Occipital lobe (tissue), 2 donors: Measurements from ENCODE around the gene PARP16. TPM values are rescaled to one million over a fixed set of nuclear protein-coding genes. Genes with fewer than 3 reads are reported as not detected.

Experiments used
- DNase-seq: peaks from one replicate; lab custom pipeline; 2025; lab: John Stamatoyannopoulos, UW
- total RNA-seq: library from RNA; depleted of rRNA; stranded (reverse); fragments of >200 nt; gene quantifications from one replicate; pipeline ENCODE4 v1.2.3, GENCODE V29; 2014

PARP16 gene, protein sequence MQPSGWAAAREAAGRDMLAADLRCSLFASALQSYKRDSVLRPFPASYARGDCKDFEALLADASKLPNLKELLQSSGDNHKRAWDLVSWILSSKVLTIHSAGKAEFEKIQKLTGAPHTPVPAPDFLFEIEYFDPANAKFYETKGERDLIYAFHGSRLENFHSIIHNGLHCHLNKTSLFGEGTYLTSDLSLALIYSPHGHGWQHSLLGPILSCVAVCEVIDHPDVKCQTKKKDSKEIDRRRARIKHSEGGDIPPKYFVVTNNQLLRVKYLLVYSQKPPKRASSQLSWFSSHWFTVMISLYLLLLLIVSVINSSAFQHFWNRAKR
- total RNA-seq, result 7.3 TPM

DNA sequence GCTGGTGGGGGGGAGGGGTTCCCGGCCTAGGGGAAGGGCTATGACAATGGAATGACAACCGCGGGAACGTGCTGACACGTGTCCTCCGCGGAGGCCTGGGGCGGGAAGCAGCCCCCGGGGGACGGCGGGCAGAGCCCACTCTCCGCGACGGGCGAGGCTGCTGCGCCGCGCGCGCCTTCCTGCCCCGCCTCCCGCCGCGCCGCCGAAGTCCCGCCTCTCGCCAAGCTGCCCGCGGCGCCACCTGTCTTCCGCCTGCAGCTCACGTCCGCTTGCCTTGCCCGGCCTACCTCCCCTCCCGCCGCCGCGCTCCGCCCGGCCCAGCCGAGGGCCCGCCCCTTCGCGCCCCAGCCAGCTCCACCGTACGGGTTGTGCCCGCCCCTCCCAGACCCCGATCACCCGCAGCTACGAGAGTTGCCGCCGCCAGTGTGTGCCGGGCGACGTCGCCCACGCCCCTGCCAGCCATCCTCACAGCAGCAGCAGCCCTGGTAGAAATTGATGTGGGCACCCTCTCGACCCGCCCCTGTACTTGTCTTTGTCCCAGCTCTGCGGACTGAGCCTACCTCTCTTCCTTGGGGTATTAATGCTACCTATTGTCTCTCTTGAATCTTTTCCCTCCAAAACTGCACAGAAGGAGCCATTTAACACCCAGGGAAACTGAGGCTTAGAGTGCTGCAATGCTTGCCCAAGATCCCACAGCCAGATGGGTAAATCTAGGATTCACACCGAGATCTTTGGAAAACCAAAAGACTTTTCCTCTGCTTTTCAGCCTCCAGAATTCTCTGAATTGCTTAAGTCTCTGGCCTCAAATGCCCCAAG lies at the start of gene PARP16:
Gene PARP16, minus strand, starts transcription at position 180 of the 816 bp plus-strand sequence. CDS start 457 bp downstream, outside the sequence.
- DNase-seq, result peak; percentile 86

DNA sequence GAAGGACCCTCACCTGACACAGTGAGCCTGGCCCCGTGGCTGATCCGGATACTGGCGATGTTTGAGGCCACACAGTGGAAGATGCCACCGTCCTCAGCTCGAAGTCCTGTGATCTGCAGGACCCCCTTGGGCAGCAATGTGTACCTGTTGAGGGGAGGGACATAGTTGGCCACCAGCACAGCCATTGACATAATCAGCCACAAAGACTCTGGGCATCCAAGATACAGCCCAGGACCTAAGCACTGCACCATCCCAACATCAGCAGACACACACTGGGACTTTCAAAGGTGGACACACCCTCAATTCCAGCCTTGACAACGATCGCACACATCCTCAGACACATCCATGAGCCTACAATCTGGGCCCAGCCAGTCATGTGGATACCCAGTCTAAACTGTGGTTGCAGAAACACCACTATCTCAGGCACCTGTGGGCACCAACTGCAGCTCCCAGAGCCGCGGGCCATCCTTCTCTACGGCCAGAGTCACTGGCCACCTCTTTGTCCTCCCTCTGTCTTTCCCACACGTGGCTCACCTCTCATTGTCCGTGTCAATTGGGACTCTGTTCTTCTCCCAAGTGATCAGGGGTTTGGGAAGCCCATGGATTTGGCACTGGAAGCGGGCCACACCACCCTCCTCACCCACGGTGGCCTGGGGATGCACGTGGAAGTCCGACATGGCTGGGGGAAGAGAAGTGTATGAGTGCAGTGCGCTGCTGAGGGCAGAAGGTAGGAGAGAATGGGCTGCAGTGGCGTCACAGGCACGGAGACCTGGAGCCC lies 48.8 kb upstream of the PARP16 start:
- no peak for DNase-seq

DNA sequence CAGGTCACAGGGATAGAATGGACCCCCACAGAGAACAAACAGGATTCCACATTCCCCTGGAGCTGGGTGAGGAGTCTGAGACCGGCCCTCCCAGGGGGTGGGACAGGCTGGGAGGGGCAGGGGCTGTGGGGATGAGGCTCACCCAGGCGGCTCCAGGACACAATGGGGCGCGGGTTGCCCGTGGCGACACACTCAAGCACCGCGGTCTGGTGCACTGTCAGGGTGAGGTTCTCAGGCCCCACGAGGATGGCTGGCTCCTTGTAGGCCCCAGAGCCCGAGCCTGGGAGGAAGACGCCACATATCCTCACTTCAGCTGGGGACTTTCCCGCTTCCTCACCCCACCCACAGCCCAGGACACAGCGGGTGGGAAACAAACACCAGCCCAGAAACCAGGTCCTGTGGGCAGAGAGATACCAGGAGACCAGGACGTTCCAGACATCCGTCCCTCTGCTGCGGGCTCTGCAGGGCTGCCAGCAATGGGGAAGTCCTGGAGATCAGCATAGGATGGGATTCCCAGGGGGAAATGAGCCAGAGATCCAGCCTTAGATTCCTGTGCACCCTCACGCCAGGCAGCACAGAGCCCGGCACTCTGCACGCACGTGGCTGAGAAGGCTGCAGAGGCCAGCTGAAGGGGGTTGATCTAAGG lies 48.0 kb upstream of the PARP16 start:
- DNase-seq, result no peak

DNA sequence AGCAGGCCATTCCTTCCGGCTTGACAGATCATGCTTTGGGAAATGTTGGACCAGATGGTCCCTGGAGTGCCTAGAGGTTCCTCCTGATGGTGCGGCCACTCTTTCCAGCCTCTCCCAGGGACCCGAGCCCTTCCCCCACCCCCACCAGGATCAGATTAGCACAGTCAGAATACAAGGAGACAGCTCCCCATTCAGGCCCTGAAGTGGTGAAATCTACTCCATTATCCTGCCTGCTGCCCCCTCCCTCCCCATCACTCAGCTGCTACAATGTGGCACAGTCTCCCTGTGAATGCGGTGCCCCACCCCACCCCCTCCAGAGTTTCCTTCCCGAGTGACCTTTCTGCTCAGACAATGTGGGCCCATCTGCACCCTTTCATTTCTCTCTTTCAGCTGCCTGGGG lies 47.2 kb upstream of the PARP16 start:
- DNase-seq, result no peak

DNA sequence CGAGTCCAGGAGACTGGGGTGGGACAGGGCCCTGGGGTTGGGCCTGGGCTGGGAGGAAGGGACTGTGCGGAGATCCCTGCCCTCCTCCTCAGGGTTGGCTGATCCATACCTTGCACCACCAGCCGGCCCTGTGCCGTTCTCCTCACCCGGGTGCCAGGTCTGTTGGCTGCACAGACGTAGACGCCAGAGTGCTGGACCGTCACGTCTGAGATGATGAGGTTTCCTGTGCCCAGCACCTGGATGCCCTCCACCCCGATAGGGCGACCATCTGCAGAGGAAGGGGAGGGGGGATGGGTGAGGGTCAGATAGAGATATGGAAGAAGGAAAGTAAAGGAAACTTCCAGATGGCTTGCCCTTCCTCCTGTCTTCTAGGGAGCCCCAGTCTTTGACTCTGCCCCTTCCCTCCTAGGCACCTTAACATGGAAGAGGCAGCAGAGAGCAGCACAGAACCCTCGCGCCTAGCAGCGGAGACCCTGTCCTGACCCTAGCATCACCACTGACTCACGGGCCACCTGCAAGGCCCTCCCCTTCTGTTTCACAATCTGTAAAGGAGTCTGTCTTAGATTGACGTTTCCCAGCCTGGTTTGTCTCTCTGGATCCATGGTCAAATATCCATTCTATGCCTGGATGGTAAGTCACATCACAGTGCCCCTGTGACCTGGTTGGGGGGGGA lies 46.6 kb upstream of the PARP16 start:
- no peak for DNase-seq

DNA sequence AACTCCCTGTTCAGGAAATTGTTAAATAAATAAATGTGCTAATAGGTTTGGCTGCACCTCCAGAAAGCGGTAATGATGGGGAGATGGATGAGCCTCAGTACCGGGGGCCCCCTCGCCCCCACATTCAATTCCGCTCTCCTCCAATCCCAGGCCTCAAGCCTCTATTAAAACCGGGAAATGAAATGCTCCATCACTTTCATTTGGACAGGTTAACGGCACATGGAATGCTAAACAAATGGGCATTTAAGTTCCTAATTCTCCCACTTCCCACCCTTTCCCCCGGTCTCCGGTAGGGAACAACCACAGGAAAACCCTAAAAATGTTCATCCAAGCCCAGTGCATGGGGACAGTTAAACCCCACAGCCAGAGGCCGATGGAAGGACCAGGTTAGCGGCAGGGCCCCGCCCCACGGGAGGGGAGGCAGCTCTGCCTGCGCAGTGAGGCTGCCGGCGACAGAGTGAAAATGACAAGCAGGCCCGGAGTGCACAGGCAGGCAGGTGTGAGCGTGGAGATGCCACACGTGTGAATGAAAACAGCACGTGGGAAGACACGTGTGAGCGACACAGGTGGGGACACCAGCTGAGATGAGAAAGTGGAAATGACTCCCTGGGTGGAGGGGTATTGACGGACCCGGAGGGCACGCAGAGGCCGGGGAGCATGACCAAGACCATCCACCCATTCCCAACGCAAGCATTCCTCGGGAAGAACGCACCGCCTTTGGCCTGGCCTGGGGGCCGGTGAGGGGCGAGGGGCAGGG lies 45.9 kb upstream of the PARP16 start:
- no peak for DNase-seq

DNA sequence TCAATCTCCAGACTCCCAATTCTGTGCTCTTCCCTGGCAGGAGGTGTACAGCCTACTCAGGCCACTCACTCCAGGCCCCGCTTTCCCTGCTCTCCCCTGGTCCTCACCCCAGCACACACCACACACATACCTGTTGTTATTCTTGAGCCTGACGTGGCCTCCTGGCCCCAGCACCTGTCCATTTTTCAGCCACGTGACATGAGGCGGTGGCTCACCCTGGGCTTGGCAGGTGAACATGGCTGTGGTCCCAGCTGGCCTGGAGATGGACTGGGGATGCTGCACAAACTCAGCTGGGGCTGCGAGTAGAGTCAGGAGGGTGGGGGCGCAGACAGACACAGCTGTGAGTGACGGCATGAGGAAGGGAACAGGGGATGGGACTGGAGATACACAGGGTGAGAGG lies 45.1 kb upstream of the PARP16 start:
- no peak for DNase-seq

DNA sequence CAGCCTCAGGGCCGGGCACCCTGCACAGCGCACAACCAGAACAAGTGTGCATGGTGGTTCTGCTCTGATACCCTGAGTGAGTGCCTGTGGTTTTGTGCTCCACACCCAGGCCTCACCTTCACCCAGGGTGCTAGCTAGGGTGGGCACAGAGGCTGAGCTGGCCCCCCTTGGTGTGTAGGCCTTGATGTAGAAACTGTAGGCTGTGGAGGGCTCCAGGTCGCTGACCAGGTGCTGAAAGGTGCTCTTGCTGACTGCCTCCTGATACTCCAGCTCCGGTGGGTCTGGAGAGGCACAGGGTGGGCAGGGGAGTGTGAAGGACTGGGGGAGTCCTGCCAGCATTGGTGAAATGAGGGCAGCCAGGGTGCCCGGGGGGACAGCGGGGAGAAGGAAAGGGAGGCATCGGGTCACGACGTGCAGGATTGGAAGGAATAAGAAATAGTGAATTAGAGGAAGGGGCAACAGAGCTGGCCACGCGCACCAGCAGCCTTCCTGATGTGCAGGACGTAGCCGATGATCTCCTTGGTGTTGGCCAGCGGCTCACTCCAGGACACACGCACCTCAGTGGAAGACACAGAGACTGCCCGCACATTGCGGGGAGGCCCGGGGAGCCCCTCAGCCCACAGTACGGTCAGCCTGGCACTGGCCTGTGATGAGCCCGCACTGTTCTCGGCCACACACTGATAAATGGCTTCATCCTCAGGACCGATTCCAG lies 44.4 kb upstream of the PARP16 start:
- DNase-seq, result no peak

DNA sequence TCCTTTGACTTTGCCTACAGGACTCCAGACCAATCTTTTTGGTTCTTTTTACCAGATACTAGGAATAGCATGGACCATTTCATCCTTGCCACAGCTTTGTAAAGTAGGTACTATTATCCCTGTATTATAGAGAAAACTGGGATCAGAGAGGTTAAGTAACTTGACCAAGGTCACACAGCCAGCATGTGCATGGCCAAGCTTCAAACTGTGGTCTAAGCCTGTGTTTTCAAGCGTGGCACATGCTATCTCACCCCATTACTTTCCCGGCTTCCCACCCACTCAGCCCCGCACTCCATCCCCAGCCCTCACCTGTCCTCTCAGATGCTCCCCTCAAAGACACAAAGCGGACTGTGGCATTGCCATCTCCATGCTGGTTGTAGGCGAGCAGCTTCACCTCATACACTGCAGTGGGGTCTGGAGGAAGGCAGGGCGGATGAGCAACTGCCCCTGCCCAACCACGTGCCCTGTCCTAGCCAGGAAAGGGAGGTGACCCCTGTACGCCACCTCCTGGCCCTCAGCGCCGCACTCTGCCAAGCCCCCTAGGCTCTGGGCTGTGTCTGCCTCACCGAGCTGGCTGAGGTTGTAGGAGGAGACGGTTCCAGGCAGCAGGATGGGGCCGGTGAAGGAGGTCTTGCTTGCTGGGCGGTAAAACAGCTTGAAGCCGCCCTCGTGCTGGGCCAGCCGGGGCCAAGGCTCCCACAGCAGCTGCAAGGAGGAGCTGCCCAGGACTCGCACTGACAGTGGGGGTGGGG lies 43.5 kb upstream of the PARP16 start:
- DNase-seq, result no peak

DNA sequence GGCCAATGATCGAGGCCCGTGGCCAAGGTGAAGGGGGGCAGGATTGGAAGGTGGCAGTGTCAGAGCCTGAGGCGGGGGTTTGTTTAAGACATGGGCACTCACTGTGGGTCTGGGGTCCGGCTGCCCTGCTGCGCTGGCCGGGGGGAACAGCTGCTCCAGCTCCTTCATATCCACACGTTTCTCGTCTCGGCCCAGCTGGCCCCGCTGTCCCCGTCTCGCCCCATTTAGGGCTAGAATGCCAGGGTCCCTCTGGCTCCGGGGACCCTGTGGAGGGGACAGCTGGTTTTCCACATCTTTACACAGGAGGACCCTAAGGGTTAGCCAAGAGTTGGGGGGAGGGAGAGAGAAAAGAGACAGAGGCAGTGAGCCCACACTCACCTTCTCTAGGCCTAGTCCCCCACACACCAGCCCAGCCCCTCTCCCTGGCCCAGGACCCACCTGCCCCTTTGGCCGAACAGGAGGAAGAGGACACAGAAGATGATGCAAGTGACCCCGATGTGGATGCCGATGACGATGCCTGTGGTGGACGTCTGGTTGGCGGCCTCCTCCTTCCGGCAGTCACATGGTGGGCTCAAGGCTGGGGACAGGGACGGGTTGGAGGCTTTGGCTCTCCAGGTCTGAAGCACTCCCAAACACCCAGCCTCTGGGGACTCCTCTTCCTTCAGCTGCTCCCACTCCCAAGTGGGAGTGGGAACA lies 42.8 kb upstream of the PARP16 start:
- DNase-seq, result no peak

DNA sequence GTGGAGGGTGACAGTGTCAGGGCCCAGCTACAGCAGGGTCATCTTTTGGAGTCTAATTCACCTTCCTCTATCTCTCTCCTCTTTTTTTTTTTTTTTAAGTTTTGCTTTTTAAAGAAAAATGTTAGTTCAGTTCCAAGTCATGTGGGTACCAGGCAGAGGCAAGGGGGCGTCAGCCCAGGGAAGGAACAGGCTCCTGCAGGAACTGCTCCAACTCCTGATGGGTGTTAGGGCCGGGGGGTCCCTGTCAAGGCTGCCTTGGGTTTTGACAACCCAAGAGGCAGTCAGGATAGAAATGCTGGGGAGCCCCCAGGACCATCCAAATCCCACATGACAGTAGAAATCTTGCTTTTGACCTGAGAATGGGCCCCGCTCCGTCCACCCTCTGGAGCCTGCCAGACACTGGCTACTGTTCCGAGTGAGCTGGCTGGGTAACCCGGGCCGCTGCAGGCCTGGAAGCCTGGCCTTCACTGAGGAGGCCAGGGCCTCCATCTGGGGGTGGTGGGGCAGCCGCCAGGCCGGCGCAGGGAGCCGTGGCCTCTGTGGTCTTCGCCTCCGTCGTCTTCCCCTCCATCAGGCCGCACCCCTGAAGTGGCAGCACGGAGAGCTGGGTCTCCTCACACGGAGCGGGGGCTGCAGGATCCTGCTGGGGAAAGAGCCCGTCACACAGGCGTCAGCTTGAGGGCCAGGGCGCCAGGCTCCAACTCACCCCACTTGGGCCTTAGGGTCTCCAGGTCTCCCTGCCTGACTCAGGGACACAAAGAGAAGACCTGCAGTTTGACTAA lies 42.0 kb upstream of the PARP16 start:
- DNase-seq, result no peak

DNA sequence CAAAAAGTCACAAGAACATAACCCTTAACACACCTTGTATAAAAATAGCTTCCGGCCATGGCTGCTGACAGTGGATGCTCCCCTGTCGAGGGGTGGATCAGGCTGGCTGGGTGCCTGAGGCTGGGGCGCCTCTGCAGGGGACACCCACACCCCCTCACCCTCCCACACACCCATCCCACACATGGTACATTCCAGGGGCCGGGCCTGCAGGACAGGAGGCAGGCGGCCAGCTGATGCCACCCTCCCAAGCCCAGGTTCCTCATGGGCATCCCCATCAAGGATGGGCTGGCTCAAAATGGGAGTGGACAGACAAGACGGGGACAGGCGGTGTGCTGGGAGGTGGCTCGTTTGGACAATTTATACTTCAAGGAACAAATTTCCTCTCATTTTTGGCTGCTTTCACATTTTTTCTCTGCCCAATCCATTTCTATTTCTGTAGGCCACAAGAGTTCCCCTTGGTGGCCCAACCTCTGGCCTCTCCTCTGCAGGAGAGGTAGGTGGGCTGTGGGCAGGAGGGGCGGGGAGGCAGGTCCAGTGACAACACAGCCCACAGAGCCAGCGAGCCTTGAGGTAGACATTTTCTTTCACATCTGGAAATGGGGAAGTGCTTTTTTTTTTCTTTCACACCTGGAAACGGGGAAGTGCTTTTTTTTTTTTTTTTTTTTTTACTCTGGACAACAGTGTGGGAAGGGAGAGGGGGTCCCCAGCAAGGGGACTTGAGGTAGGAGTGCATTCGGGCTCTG lies 41.1 kb upstream of the PARP16 start:
- no peak for DNase-seq

DNA sequence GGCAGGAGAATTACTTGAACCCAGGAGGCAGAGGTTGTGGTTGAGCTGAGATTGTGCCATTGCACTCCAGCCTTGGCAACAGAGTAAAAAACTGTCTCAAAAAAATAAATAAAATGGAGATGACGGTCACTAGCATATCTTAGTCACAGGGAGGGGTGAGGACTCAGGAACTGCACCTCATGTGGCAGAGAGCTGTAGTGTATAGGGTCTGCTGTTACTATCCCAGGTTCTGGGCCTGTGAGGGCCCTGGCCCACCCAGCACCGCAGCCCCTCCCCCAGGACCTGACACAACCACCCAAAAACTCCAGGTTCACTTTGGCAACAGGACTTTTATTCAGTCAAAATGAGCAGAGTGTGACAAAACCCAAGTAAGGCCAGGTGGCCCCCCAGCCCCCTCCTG lies 40.1 kb upstream of the PARP16 start:
- DNase-seq, result no peak

DNA sequence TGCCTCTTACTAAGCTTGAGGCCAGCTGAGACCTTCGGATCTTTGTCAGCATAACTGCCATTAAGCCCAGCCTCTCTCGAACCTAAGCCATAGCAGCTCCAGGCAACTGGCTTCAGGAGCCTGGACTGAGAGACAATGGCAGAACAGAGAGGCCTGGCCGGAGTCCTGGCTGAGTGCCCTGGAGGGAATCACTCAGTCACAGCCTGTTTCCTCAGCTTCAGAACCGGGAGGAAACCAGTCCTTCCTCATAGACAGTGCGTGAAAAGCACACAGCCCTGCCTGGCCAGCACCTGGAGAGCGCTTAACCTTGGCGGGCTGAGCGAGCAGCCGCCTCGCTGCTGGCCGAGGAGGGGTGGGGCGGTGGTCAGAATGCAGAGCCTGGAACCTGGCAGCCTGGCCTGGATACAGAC lies 39.4 kb upstream of the PARP16 start:
- DNase-seq, result peak; percentile 24

DNA sequence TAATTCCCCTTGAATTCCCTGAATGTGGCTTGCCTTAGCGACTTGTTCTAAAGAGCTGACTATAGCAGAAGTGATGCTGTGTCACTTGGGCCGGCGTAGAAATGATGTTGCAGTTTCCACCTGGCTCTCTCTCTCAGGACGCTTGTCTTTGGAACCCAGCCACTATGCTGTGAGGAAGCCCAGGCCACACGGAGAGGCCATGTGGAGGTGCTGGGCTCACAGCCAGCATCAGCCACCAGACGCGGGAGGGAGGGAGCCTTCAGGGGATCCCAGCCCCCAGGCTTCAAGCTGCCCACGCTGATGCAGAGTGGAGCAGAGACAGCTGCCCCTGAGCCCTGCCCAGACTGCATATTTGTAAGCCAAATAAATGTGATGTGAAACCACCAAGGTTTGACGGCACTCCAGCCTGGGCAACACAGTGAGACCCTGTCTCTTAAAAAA lies 36.4 kb upstream of the PARP16 start:
- DNase-seq, result no peak

DNA sequence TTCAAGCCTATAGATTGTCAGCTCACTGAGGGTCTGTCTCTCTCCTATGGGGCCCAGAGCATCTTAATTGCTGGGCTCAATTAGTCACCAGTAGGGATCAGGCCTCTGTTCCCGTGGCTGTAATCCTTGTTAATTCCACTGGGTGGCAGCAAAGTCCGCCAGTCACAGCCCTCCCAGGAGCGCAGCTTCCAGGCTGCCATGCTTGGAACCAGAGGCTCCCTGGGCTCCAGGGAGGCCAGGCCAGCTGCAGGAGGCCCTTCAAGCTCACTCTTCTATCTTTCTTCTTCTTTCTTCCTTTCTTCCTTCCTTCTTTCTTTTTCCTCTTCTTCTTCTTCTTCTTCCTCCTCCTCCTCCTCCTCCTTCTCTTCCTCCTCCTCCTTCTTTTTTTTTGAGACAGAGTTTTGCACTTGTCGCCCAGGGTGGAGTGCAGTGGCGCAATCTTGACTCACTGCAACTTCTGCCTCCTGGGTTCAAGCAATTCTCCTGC lies 32.2 kb upstream of the PARP16 start:
- DNase-seq, result peak; percentile 77
